ENCODE results near the gene ETDB.
"Not testable (repeated sequence)": the region's sequence is repeated elsewhere in the genome, so short reads cannot be mapped to it uniquely, and the experiment has no call there.

ETDB gene

GRCh38 chrX:135120056-135120576 lies at the start of gene ETDB:
ETDB (minus strand) TSS chrX:135120526; CDS start chrX:135119261, 1,265 bp downstream.
- not testable (repeated sequence) for H3K27me3 ChIP-seq (ENCODE audit: control insufficient read depth, insufficient read depth, low read length)

GRCh38 chrX:135169534-135169933 lies 49.2 kb upstream of the ETDB start:
- not testable (repeated sequence) for H3K4me1 ChIP-seq (ENCODE audit: control insufficient read depth, insufficient read depth, low read length); H3K4me3 ChIP-seq (ENCODE audit: low read depth, low read length); H3K36me3 ChIP-seq (ENCODE audit: control insufficient read depth, insufficient read depth, low read length); H3K9ac ChIP-seq (ENCODE audit: low read depth, low read length); H3K27me3 ChIP-seq (ENCODE audit: control insufficient read depth, insufficient read depth, low read length); H3K9me3 ChIP-seq (ENCODE audit: control insufficient read depth, insufficient read depth, low read length)

More at GRCh38 chrX:135120056-135120576, at the start of gene ETDB:
- H3K4me3 ChIP-seq (ENCODE audit: low read depth, low read length); H3K9me3 ChIP-seq (ENCODE audit: control insufficient read depth, insufficient read depth, low read length); H3K9ac ChIP-seq (ENCODE audit: low read depth, low read length); H3K4me1 ChIP-seq (ENCODE audit: control insufficient read depth, insufficient read depth, low read length); H3K36me3 ChIP-seq (ENCODE audit: control insufficient read depth, insufficient read depth, low read length): not testable (repeated sequence)

- no peak overlapping the region for H3K9ac ChIP-seq (ENCODE audit: low read depth, low read length)
- H3K27me3 ChIP-seq (ENCODE audit: control insufficient read depth, insufficient read depth, low read length): no peaks in the 10 kb centered on the region
- no peak overlapping the region for H3K4me3 ChIP-seq (ENCODE audit: low read depth, low read length)
- no peaks in the 10 kb centered on the region for H3K36me3 ChIP-seq (ENCODE audit: control insufficient read depth, insufficient read depth, low read length)
- no peaks in the 10 kb centered on the region for H3K4me1 ChIP-seq (ENCODE audit: control insufficient read depth, insufficient read depth, low read length)
- no peaks in the 10 kb centered on the region for H3K9me3 ChIP-seq (ENCODE audit: control insufficient read depth, insufficient read depth, low read length)
Measured at GRCh38 chrX:135168486-135168885, 48.2 kb upstream of the ETDB start.

- H3K4me3 ChIP-seq (ENCODE audit: low read depth, low read length); H3K4me1 ChIP-seq (ENCODE audit: control insufficient read depth, insufficient read depth, low read length); H3K9ac ChIP-seq (ENCODE audit: low read depth, low read length); H3K9me3 ChIP-seq (ENCODE audit: control insufficient read depth, insufficient read depth, low read length); H3K36me3 ChIP-seq (ENCODE audit: control insufficient read depth, insufficient read depth, low read length); H3K27me3 ChIP-seq (ENCODE audit: control insufficient read depth, insufficient read depth, low read length): not testable (repeated sequence)
Measured at GRCh38 chrX:135154688-135155087, 34.4 kb upstream of the ETDB start.

GRCh38 chrX:135126145-135126544 lies 5.8 kb upstream of the ETDB start:
- H3K36me3 ChIP-seq (ENCODE audit: control insufficient read depth, insufficient read depth, low read length); H3K9ac ChIP-seq (ENCODE audit: low read depth, low read length); H3K4me1 ChIP-seq (ENCODE audit: control insufficient read depth, insufficient read depth, low read length): not testable (repeated sequence)

GRCh38 chrX:135116064-135116463 lies 4.3 kb downstream of the ETDB start:
- not testable (repeated sequence) for H3K36me3 ChIP-seq (ENCODE audit: control insufficient read depth, insufficient read depth, low read length); H3K27me3 ChIP-seq (ENCODE audit: control insufficient read depth, insufficient read depth, low read length); H3K9me3 ChIP-seq (ENCODE audit: control insufficient read depth, insufficient read depth, low read length); H3K4me1 ChIP-seq (ENCODE audit: control insufficient read depth, insufficient read depth, low read length); H3K9ac ChIP-seq (ENCODE audit: low read depth, low read length); H3K4me3 ChIP-seq (ENCODE audit: low read depth, low read length)

More at GRCh38 chrX:135126145-135126544, 5.8 kb upstream of the ETDB start:
- not testable (repeated sequence) for H3K4me3 ChIP-seq (ENCODE audit: low read depth, low read length); H3K9me3 ChIP-seq (ENCODE audit: control insufficient read depth, insufficient read depth, low read length); H3K27me3 ChIP-seq (ENCODE audit: control insufficient read depth, insufficient read depth, low read length)

GRCh38 chrX:135114392-135114791 lies 5.9 kb downstream of the ETDB start:
- no peaks in the 10 kb centered on the region for H3K36me3 ChIP-seq (ENCODE audit: control insufficient read depth, insufficient read depth, low read length)
- no peak overlapping the region for H3K4me3 ChIP-seq (ENCODE audit: low read depth, low read length)

GRCh38 chrX:135112743-135113142 lies 7.6 kb downstream of the ETDB start:
- H3K36me3 ChIP-seq (ENCODE audit: control insufficient read depth, insufficient read depth, low read length): no peaks in the 10 kb centered on the region
- H3K4me3 ChIP-seq (ENCODE audit: low read depth, low read length): no peak overlapping the region
- no peaks in the 10 kb centered on the region for H3K4me1 ChIP-seq (ENCODE audit: control insufficient read depth, insufficient read depth, low read length)
- H3K27me3 ChIP-seq (ENCODE audit: control insufficient read depth, insufficient read depth, low read length): no peaks in the 10 kb centered on the region
- no peaks in the 10 kb centered on the region for H3K9me3 ChIP-seq (ENCODE audit: control insufficient read depth, insufficient read depth, low read length)
- no peak overlapping the region for H3K9ac ChIP-seq (ENCODE audit: low read depth, low read length)

More at GRCh38 chrX:135114392-135114791, 5.9 kb downstream of the ETDB start:
- no peaks in the 10 kb centered on the region for H3K27me3 ChIP-seq (ENCODE audit: control insufficient read depth, insufficient read depth, low read length)
- no peaks in the 10 kb centered on the region for H3K9me3 ChIP-seq (ENCODE audit: control insufficient read depth, insufficient read depth, low read length)
- H3K9ac ChIP-seq (ENCODE audit: low read depth, low read length): no peak overlapping the region
- no peaks in the 10 kb centered on the region for H3K4me1 ChIP-seq (ENCODE audit: control insufficient read depth, insufficient read depth, low read length)

- Histone ChIP-seq H3K9ac (ENCODE audit: low read depth, low read length) (no peak overlapping the region), H3K36me3 (ENCODE audit: control insufficient read depth, insufficient read depth, low read length) (no peaks in the 10 kb centered on the region), H3K9me3 (ENCODE audit: control insufficient read depth, insufficient read depth, low read length) (no peaks in the 10 kb centered on the region), H3K27me3 (ENCODE audit: control insufficient read depth, insufficient read depth, low read length) (no peaks in the 10 kb centered on the region), H3K4me1 (ENCODE audit: control insufficient read depth, insufficient read depth, low read length) (no peaks in the 10 kb centered on the region), H3K4me3 (ENCODE audit: low read depth, low read length) (no peak overlapping the region)
Measured at GRCh38 chrX:135112096-135112729, 8.1 kb downstream of the ETDB start.

- H3K4me3 ChIP-seq (ENCODE audit: low read depth, low read length): no peak overlapping the region
- H3K9ac ChIP-seq (ENCODE audit: low read depth, low read length): no peak overlapping the region
- no peaks in the 10 kb centered on the region for H3K36me3 ChIP-seq (ENCODE audit: control insufficient read depth, insufficient read depth, low read length)
- no peaks in the 10 kb centered on the region for H3K27me3 ChIP-seq (ENCODE audit: control insufficient read depth, insufficient read depth, low read length)
- no peaks in the 10 kb centered on the region for H3K9me3 ChIP-seq (ENCODE audit: control insufficient read depth, insufficient read depth, low read length)
- no peaks in the 10 kb centered on the region for H3K4me1 ChIP-seq (ENCODE audit: control insufficient read depth, insufficient read depth, low read length)
Measured at GRCh38 chrX:135109554-135109953, 10.8 kb downstream of the ETDB start.

GRCh38 chrX:135099493-135099783 lies 20.9 kb downstream of the ETDB start:
- no peaks in the 10 kb centered on the region for H3K36me3 ChIP-seq (ENCODE audit: control insufficient read depth, insufficient read depth, low read length)
- no peak overlapping the region for H3K4me3 ChIP-seq (ENCODE audit: low read depth, low read length)
- no peaks in the 10 kb centered on the region for H3K4me1 ChIP-seq (ENCODE audit: control insufficient read depth, insufficient read depth, low read length)
- H3K9ac ChIP-seq (ENCODE audit: low read depth, low read length): no peak overlapping the region
- H3K9me3 ChIP-seq (ENCODE audit: control insufficient read depth, insufficient read depth, low read length): peaks cover 6% of the 10 kb centered on the region
- peaks cover 10% of the 10 kb centered on the region for H3K27me3 ChIP-seq (ENCODE audit: control insufficient read depth, insufficient read depth, low read length)

- H3K4me3 ChIP-seq (ENCODE audit: low read depth, low read length): peak overlapping the region; percentile 55
- H3K9me3 ChIP-seq (ENCODE audit: control insufficient read depth, insufficient read depth, low read length); H3K4me1 ChIP-seq (ENCODE audit: control insufficient read depth, insufficient read depth, low read length); H3K27me3 ChIP-seq (ENCODE audit: control insufficient read depth, insufficient read depth, low read length); H3K9ac ChIP-seq (ENCODE audit: low read depth, low read length); H3K36me3 ChIP-seq (ENCODE audit: control insufficient read depth, insufficient read depth, low read length): not testable (repeated sequence)
Measured at GRCh38 chrX:135097196-135097744, 23.1 kb downstream of the ETDB start.

Data from iPS-15b (cell line).